ENCODE results near the gene ATP8B4.

The ATP8B4 gene

DNA sequence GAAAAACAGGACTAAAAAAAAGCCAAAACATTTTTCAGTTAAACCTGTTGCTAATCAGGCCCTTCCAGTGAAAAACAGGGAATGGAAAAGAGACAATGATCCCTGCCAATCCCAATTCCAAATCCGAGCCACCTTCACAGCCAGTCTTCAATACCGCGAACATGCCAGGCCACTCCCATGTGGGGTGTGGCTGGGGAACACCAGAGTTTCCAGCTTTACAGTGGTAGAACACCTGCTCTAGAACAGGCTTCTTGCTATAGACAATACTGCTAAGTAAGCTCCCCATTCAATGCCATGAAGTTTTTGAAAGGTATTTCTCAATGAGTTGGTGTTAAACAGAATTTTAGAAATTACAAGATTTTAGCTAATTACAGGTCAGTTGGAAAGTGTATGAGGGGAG lies 228.3 kb downstream of the ATP8B4 start:
- Histone ChIP-seq H3K36me3 (ENCODE audit: control insufficient read depth, insufficient read depth, low read length) (no peaks in the 10 kb centered on the region), H3K27ac (ENCODE audit: insufficient read depth, low read length, poor library complexity, severe bottlenecking) (no peak overlapping the region), H3K9me3 (ENCODE audit: control insufficient read depth, low read length) (no peaks in the 10 kb centered on the region), H3K4me3 (ENCODE audit: insufficient read depth, low read depth, low read length, poor library complexity, severe bottlenecking) (no peak overlapping the region), H3K4me1 (ENCODE audit: control insufficient read depth, insufficient read depth, low read length, poor library complexity, severe bottlenecking) (no peaks in the 10 kb centered on the region), H3K27me3 (replicated peaks; ENCODE audit: control insufficient read depth, insufficient read depth, low read length, poor library complexity, severe bottlenecking) (no peaks in the 10 kb centered on the region)
- no peak for DNase-seq

DNA sequence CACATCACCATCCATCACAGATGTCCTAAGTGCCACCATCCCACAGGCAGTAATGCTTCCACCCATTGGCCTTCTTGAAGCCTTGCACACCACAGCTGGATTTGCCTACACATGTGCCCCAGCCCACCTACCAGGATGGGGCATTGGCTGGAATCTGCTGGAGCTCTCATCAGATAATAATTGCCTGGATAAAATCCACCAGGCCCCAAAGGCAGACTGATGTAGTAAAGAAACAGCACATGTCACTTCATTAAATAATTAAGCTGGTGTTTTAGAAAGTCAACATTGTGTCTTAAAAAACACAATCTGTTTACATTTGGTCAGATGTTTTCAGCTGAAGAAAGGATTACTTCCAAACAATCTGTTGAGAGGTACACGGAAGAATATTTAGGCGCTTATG lies 229.5 kb downstream of the ATP8B4 start:
- Histone ChIP-seq H3K9me3 (ENCODE audit: control insufficient read depth, low read length) (no peaks in the 10 kb centered on the region), H3K27ac (ENCODE audit: insufficient read depth, low read length, poor library complexity, severe bottlenecking) (no peak overlapping the region), H3K27me3 (replicated peaks; ENCODE audit: control insufficient read depth, insufficient read depth, low read length, poor library complexity, severe bottlenecking) (no peaks in the 10 kb centered on the region), H3K36me3 (ENCODE audit: control insufficient read depth, insufficient read depth, low read length) (no peaks in the 10 kb centered on the region), H3K4me3 (ENCODE audit: insufficient read depth, low read depth, low read length, poor library complexity, severe bottlenecking) (no peak overlapping the region), H3K4me1 (ENCODE audit: control insufficient read depth, insufficient read depth, low read length, poor library complexity, severe bottlenecking) (no peaks in the 10 kb centered on the region)
- DNase-seq = no peak

DNA sequence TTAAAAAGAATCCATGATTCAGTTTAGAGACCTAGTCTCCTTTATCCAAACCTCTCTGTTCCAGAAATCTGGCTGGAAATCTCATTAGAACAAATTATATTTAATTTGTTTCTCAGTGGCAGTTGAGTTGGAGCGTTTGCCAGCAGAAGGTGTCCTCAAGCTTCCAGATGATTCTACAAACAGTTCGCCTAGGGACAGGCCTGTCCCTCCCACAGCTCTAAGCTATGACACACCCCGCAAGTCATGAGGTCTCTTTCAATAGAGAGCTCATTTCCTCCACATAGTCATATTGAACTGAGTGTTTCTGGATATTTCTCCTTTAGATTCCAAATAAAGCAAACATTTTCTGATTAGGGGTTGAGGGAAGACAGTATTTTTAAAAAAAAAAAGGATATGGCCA lies 230.3 kb downstream of the ATP8B4 start:
- Histone ChIP-seq H3K36me3 (ENCODE audit: control insufficient read depth, insufficient read depth, low read length) (no peaks in the 10 kb centered on the region), H3K27ac (ENCODE audit: insufficient read depth, low read length, poor library complexity, severe bottlenecking) (no peak overlapping the region), H3K9me3 (ENCODE audit: control insufficient read depth, low read length) (no peaks in the 10 kb centered on the region), H3K27me3 (replicated peaks; ENCODE audit: control insufficient read depth, insufficient read depth, low read length, poor library complexity, severe bottlenecking) (no peaks in the 10 kb centered on the region), H3K4me3 (ENCODE audit: insufficient read depth, low read depth, low read length, poor library complexity, severe bottlenecking) (no peak overlapping the region), H3K4me1 (ENCODE audit: control insufficient read depth, insufficient read depth, low read length, poor library complexity, severe bottlenecking) (no peaks in the 10 kb centered on the region)
- DNase-seq = no peak

DNA sequence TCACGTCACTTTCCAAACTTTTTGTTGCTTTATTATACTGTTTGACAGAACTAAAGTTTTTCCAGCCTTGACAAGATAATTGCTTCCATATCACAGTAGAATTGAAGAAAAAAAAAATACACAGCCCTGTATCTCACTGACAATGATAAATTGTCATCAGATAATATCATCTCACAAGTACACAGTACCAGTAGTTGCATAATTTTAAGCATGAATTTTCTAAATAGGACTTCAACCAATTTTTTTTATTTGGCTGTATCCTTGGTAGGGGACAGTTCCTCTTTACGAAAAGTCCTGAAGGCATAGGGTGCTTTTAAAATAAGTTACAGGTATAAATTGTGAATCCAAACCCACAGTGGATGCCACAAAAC lies 230.7 kb downstream of the ATP8B4 start:
- Histone ChIP-seq H3K36me3 (ENCODE audit: control insufficient read depth, insufficient read depth, low read length) (no peaks in the 10 kb centered on the region), H3K27ac (ENCODE audit: insufficient read depth, low read length, poor library complexity, severe bottlenecking) (no peak overlapping the region), H3K4me3 (ENCODE audit: insufficient read depth, low read depth, low read length, poor library complexity, severe bottlenecking) (no peak overlapping the region), H3K4me1 (ENCODE audit: control insufficient read depth, insufficient read depth, low read length, poor library complexity, severe bottlenecking) (no peaks in the 10 kb centered on the region), H3K9me3 (ENCODE audit: control insufficient read depth, low read length) (no peaks in the 10 kb centered on the region), H3K27me3 (replicated peaks; ENCODE audit: control insufficient read depth, insufficient read depth, low read length, poor library complexity, severe bottlenecking) (no peaks in the 10 kb centered on the region)
- DNase-seq = no peak

DNA sequence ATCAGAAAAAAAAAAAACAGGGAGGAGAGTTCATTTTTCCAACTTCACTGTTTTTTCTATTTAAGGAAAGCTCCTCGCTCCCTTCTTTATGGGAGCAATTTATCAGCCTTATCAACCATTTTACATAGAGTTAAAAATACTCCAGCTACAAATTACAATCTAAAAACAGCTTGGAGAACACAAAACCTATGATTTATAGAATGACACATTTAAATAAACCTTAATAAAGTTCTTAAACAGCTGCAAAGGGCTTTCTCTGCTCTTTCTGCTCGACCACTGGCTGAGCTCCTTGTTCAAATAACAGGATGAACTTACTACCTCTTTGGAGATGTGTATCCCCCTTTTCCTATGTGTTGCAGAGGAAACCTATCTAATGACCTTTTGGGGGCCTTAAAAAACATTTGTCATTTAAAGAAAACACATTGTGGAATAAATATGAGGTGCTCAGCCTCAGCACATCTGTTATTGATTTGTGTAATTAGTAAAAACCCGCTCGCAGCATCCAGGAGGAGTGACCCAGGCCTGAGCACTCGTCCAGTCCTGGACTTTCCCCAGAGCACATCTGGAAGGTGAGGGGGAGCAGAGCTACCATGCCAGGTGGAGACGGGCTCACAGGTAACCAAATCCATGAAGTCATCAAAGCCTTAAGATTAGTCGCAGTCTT lies 231.2 kb downstream of the ATP8B4 start:
- no peaks in the 10 kb centered on the region for H3K36me3 ChIP-seq (ENCODE audit: control insufficient read depth, insufficient read depth, low read length)
- no peak overlapping the region for H3K27ac ChIP-seq (ENCODE audit: insufficient read depth, low read length, poor library complexity, severe bottlenecking)

DNA sequence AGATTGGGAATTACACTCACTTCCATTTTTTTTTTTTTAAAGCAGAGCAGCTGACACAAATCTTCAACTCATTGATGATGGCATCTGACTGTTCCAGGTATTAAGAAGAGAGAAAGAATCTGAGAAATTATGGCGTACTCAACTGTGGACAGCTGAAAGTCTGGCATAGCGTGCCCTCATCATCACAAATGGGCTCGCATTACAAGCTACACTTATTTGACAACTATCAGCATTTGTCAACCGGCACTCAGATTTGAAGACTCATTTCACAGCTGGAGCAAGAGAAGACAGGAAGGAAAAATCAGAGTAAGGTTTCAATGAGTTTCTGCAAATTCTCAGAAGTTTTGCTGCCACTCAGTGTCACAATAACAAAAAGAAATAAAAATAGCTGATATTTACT lies 235.9 kb downstream of the ATP8B4 start:
- no peaks in the 10 kb centered on the region for H3K27me3 ChIP-seq (replicated peaks; ENCODE audit: control insufficient read depth, insufficient read depth, low read length, poor library complexity, severe bottlenecking)
- no peaks in the 10 kb centered on the region for H3K36me3 ChIP-seq (ENCODE audit: control insufficient read depth, insufficient read depth, low read length)
- H3K27ac ChIP-seq (ENCODE audit: insufficient read depth, low read length, poor library complexity, severe bottlenecking) = no peak overlapping the region
- H3K4me3 ChIP-seq (ENCODE audit: insufficient read depth, low read depth, low read length, poor library complexity, severe bottlenecking) = no peak overlapping the region
- no peak for DNase-seq
- H3K9me3 ChIP-seq (ENCODE audit: control insufficient read depth, low read length) = no peaks in the 10 kb centered on the region
- H3K4me1 ChIP-seq (ENCODE audit: control insufficient read depth, insufficient read depth, low read length, poor library complexity, severe bottlenecking) = no peaks in the 10 kb centered on the region

More for the DNA sequence above, 231.2 kb downstream of the ATP8B4 start:
- Histone ChIP-seq H3K27me3 (replicated peaks; ENCODE audit: control insufficient read depth, insufficient read depth, low read length, poor library complexity, severe bottlenecking) (no peaks in the 10 kb centered on the region), H3K4me3 (ENCODE audit: insufficient read depth, low read depth, low read length, poor library complexity, severe bottlenecking) (no peak overlapping the region), H3K9me3 (ENCODE audit: control insufficient read depth, low read length) (no peaks in the 10 kb centered on the region), H3K4me1 (ENCODE audit: control insufficient read depth, insufficient read depth, low read length, poor library complexity, severe bottlenecking) (no peaks in the 10 kb centered on the region)
- no peak for DNase-seq

DNA sequence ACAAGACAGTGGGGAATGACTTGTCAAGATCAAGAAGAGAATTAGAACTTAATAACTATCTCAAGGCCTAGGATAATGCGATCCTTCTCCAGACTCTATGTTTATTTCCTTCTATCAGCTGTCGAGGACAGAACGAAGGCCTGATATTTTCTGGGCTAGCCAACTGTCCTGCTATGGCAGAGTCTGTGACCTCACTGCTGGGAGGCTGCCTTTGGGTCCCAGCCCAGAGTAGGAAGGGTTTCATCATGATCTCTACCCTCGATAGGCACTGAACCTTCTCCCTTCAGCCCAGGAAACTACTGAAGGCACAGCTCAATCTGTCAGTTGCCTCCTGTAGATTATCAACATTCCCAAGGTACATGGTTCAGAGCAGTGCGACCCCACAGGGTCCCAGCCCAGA lies 237.2 kb downstream of the ATP8B4 start:
- H3K4me3 ChIP-seq (ENCODE audit: insufficient read depth, low read depth, low read length, poor library complexity, severe bottlenecking) = no peak overlapping the region
- H3K27me3 ChIP-seq (replicated peaks; ENCODE audit: control insufficient read depth, insufficient read depth, low read length, poor library complexity, severe bottlenecking) = no peaks in the 10 kb centered on the region
- H3K27ac ChIP-seq (ENCODE audit: insufficient read depth, low read length, poor library complexity, severe bottlenecking) = no peak overlapping the region
- no peaks in the 10 kb centered on the region for H3K9me3 ChIP-seq (ENCODE audit: control insufficient read depth, low read length)
- no peaks in the 10 kb centered on the region for H3K36me3 ChIP-seq (ENCODE audit: control insufficient read depth, insufficient read depth, low read length)
- DNase-seq = no peak
- H3K4me1 ChIP-seq (ENCODE audit: control insufficient read depth, insufficient read depth, low read length, poor library complexity, severe bottlenecking) = no peaks in the 10 kb centered on the region

DNA sequence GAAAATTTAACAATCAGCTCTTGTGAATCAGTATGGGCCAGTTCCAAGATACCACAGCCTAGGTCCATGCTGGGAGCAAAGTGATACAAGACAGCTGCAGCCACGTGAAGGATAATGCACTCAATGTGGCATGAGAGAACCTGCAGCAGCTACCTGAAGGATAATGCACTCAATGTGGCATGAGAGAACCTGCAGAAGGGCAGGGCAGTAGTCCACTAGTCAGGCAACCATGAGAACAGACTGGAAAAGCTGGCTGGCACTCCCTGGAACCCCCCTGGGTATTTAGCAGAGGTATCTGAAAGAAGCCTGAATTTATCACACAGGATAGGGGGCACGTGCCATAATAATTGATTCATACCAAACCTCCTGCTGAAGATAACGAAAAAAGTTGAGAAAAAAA lies 237.6 kb downstream of the ATP8B4 start:
- Histone ChIP-seq H3K27me3 (replicated peaks; ENCODE audit: control insufficient read depth, insufficient read depth, low read length, poor library complexity, severe bottlenecking) (no peaks in the 10 kb centered on the region), H3K4me3 (ENCODE audit: insufficient read depth, low read depth, low read length, poor library complexity, severe bottlenecking) (no peak overlapping the region), H3K9me3 (ENCODE audit: control insufficient read depth, low read length) (no peaks in the 10 kb centered on the region), H3K36me3 (ENCODE audit: control insufficient read depth, insufficient read depth, low read length) (no peaks in the 10 kb centered on the region), H3K4me1 (ENCODE audit: control insufficient read depth, insufficient read depth, low read length, poor library complexity, severe bottlenecking) (no peaks in the 10 kb centered on the region), H3K27ac (ENCODE audit: insufficient read depth, low read length, poor library complexity, severe bottlenecking) (no peak overlapping the region)
- DNase-seq = no peak

DNA sequence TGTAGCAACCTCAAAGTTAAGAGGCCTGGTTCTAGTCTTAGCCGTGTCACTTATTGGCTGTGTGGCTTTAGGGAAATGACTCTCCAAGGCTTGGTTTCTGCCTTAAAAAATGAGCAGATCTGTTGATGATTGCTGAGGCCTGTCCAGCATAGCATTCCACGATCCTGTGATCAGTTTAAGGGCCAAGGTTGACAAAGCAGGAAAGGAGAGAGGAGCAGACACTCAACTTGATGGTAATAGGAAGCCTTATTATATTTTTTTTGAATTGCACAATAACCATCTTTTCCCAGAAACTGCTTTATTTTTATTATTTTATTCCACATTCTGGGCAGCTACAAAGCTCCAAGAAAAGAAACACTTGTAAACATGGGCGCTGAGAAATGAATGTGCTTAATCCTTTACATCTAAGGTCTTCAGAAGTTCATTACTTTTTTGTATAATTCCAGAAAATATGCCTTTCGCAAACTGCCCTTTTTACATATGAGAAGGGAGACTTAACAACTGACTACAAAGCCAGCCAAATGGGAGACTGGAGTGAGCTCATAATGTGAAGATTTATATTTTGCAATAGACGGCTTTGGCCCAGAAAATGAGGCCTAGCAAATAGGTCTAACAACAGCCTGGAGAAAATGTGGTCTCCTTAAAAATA lies 241.0 kb downstream of the ATP8B4 start:
- Histone ChIP-seq H3K36me3 (ENCODE audit: control insufficient read depth, insufficient read depth, low read length) (no peaks in the 10 kb centered on the region), H3K4me3 (ENCODE audit: insufficient read depth, low read depth, low read length, poor library complexity, severe bottlenecking) (no peak overlapping the region), H3K27ac (ENCODE audit: insufficient read depth, low read length, poor library complexity, severe bottlenecking) (no peak overlapping the region), H3K27me3 (replicated peaks; ENCODE audit: control insufficient read depth, insufficient read depth, low read length, poor library complexity, severe bottlenecking) (no peaks in the 10 kb centered on the region), H3K4me1 (ENCODE audit: control insufficient read depth, insufficient read depth, low read length, poor library complexity, severe bottlenecking) (no peaks in the 10 kb centered on the region), H3K9me3 (ENCODE audit: control insufficient read depth, low read length) (no peaks in the 10 kb centered on the region)
- no peak for DNase-seq

DNA sequence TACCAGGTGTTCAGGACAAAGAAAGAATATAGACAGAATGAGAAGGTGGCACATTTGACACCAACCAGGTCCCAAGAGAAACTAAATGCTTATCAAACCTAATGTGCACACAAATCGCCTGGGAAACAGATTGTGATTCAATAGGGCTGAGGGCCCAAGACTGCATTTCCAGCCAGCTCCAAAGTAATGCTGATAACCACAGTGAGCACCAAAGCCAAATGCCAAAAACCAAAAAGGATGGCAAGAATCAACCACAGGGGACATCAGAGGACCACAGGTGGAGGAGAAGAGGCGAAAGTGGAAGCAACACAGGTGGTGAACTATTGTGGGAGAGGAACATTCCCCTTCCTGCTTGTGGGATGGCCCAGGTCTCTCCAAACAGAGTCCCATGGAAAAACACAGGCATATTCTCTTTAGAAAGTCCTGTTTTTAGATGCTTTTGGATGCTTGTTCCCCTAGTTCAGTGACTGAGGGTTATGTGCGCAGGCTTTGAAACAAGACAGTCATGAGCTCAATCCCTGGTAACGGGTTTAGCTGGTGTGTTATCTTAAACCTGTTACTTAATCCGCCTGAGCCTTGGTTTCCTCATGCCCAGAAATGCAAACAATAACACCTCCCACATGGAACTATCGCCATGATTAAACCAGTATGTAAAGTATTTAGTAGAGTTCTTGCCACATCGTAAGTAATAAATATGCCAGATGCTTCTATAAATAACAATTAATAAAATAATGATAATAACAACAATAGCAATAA lies 241.7 kb downstream of the ATP8B4 start:
- no peak overlapping the region for H3K27ac ChIP-seq (ENCODE audit: insufficient read depth, low read length, poor library complexity, severe bottlenecking)
- no peak for DNase-seq
- H3K27me3 ChIP-seq (replicated peaks; ENCODE audit: control insufficient read depth, insufficient read depth, low read length, poor library complexity, severe bottlenecking) = no peaks in the 10 kb centered on the region
- H3K9me3 ChIP-seq (ENCODE audit: control insufficient read depth, low read length) = no peaks in the 10 kb centered on the region
- H3K4me3 ChIP-seq (ENCODE audit: insufficient read depth, low read depth, low read length, poor library complexity, severe bottlenecking) = no peak overlapping the region
- no peaks in the 10 kb centered on the region for H3K36me3 ChIP-seq (ENCODE audit: control insufficient read depth, insufficient read depth, low read length)
- no peaks in the 10 kb centered on the region for H3K4me1 ChIP-seq (ENCODE audit: control insufficient read depth, insufficient read depth, low read length, poor library complexity, severe bottlenecking)
